Hematopoietic multipotent progenitor cell treated with erythropoietin and hydrocortisone succinate and interleukin-3 and kit ligand, for 17 days (in vitro differentiated cells): ENCODE measurements around the gene KCNJ12.
"Not testable (repeated sequence)": the region's sequence is repeated elsewhere in the genome, so short reads cannot be mapped to it uniquely, and the experiment has no call there.

Source experiments
- DNase-seq: peaks from one replicate; pipeline ENCODE4 v3.0.0-alpha.2; 2015; ENCODE audit warnings: low spot score

The KCNJ12 gene

GRCh38 chr17:21408224-21408623, 32.1 kb downstream of the KCNJ12 start:
- DNase-seq = not testable (repeated sequence)

DNA sequence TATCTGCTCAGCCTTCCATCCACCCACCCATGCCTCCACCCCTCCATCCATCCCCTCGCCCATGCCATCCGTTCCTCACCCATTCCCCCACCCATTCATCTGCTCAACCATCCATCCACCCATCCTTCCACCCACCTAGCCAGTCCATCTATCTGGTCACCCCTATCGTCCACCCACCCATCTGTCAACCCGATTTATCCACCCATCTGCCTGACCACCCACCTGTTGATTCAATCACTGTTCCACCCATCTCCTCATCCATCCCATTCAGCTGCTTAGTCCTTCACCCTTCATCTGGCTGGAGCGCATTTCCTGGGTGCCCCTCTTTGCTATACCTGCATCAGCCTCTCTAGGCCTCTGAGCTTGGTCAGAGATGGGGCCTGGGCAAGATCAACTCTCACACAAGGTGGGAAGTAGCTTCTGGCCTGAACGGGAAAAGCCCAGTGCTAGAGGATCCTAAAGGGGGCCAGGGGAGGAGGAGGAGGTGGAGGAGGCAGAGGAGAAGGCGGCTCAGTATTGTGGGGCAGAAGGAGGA, 32.7 kb downstream of the KCNJ12 start:
- not testable (repeated sequence) for DNase-seq

GRCh38 chr17:21409388-21409787, 33.2 kb downstream of the KCNJ12 start:
- not testable (repeated sequence) for DNase-seq

- not testable (repeated sequence) for DNase-seq
Measured at GRCh38 chr17:21409971-21410370, 33.8 kb downstream of the KCNJ12 start.

GRCh38 chr17:21410371-21410770, 34.2 kb downstream of the KCNJ12 start:
- not testable (repeated sequence) for DNase-seq

GRCh38 chr17:21410906-21411678, 34.9 kb downstream of the KCNJ12 start:
- DNase-seq = not testable (repeated sequence)

GRCh38 chr17:21411679-21412205, 35.6 kb downstream of the KCNJ12 start:
- not testable (repeated sequence) for DNase-seq

- DNase-seq = not testable (repeated sequence)
Measured at GRCh38 chr17:21412207-21412681, 36.1 kb downstream of the KCNJ12 start.

DNA sequence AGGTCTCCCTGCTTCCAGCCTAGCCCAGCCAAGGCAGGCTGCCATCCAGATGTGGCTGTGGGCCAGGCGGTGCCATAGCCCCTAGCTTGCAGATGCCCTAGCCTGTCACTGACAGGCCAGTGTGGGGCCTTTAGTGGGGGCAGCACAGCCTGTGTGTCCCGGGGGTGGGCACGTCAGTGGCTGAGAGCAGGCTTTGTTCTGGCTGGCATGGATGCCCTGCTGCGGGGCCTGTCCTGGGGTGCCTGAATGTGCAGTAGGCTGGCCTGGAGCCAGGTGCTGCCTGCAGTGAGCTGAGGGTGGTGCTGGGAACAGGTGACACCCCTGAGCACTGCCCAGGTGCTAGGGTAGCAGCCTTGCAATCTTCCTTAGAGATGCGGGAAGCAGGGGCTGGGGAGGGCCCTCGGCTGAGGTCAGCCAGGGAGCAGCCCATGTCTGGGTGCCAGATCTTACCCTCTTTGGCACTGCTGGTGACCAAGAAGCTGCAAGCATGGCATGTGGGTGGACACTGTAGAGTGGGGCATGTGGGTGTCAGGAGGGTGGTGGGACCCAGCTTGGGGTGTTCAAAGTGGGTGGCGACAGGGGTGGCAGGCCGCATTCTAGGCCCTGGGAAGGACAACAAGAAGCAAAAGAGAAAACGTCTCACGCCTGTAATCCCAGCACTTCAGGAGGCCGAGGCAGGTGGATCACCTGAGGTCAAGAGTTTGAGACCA, 37.6 kb downstream of the KCNJ12 start:
- DNase-seq = not testable (repeated sequence)

DNA sequence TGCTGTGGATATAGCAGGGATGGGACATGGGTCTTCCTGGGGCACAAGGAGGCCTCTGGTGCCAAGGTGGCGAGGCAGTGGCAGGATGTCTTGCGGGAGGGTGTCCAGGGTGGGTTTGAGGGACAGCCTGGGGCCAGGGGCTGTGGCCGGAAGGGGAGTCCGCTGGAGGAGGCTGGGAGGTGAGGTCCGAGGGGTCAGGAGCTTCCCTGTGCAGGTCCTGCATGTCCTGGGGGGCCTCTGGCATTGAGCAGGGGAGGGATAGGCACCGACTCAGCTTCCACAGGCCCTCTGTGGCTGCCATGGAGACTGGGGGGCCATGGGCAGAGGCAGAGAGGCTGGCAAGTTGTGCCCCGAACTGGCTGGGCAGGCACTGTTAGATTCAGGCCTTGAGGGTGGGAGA, 38.5 kb downstream of the KCNJ12 start:
- not testable (repeated sequence) for DNase-seq

- DNase-seq = not testable (repeated sequence)
Measured at GRCh38 chr17:21415166-21415990, 39.2 kb downstream of the KCNJ12 start.

GRCh38 chr17:21416471-21416981, 40.4 kb downstream of the KCNJ12 start:
- not testable (repeated sequence) for DNase-seq

DNA sequence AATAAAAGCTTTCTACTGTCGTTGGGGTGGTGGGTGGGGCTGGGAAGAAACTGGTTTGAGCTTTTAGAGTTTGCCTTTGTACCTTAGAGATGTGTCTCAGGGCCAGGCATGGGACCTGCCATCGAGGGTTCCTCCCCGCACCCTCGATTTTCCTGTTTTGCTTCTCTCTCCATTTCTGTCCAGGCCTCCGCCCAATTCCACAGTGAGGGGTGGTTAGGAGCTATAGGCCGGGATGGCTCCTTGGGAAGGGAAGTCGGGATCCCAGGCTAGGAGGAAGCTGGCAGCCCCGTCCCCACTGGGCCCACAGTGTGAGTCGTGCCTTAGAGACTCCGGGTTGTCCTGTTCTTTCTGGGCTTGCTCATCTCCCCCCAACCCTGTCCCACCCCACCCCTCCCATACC, 41.2 kb downstream of the KCNJ12 start:
- not testable (repeated sequence) for DNase-seq

DNA sequence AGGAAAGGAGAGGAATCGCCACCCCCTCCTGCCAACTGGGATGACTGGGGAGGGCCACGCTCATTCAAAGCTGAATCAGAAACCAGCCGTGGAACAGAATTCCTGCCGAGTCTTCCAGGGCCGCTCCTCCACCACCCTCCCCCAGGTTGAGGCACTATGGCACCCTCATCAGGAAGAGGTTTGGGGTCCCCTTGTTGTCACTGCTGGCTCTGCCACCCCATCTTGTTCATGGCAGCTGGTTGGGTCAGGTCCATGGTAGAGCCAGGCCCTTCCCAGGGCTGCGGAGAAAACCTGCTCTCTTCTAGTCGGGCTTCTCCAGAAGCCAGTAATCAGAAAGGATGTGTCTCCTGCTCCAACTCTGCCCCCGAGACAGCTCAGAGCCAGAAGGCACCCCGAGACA, 41.8 kb downstream of the KCNJ12 start:
- DNase-seq = no peak

- no peak for DNase-seq
Measured at GRCh38 chr17:21418446-21419298, 42.5 kb downstream of the KCNJ12 start.

DNA sequence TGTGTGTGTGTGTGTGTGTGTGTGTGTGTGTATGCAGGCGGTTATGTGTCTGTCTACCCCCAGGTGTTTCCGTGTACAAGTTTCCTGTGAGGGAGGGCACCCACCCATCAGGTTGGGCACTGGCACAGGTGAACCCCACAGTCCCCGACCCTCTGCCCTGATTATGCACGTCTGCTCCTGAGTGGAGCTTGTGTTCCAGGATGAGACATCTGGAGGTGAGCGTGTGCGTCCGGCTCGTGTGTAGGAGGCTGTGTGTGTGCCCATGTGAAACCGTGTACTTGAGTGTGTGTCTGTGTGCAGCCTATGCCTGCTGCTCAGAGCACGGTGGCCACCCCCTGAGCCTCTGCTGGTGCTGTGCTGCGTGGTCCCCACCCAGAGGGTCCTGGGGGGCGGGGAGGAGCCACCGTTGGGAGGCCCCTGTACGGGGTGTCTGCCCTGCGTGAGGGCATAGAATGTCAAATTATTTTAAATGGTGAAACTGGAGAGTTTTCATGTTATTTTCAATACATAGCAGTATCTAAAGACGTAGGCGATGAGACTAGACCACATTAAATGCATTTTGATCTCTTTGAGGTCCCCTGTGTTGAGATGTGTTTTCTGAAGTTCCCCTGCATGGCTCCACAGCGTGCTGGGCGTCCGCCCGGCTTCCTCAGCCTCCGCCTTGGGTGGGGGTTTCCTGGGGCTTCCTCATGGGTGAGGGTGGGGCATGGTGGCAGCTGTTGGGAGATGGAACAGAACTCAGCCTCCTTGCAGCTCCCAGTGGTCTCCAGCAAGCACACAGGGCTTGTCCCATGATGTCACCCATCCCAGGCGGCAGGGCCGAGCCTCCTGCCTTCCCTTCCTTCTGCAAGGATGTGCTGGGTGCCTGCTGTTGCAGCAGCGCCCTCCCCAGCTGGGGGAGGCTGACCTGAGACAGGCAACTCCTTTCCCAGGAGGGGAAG, 43.4 kb downstream of the KCNJ12 start:
- no peak for DNase-seq

DNA sequence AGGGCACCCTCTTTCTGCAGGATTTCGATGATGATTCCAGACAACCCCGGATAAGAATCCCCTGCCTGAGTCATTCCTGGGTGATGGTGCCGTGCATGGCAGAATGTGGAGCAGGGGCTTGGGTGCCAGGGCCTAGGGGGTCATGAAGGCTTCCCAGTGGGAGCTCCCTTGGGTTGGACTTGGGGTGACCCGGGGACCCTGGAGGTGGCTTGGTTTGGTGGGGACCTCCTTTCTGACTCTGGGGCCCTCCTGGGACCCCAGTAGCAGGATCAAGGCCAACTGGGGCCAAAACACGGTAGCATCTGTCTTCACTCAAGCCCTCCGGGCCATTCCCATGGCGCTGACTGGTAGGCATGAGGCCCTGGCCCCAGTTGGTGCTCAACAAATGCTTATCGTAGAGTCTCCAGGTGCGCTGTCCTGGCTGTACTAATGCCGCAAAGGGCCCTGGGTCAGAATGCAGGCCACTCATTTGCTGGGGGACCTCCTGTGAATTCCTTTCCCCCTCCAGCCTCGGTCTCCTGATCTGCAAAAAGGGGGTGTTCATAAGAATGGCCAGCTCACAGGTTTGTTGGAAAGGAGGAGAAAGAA, 44.4 kb downstream of the KCNJ12 start:
- DNase-seq = not testable (repeated sequence)

DNA sequence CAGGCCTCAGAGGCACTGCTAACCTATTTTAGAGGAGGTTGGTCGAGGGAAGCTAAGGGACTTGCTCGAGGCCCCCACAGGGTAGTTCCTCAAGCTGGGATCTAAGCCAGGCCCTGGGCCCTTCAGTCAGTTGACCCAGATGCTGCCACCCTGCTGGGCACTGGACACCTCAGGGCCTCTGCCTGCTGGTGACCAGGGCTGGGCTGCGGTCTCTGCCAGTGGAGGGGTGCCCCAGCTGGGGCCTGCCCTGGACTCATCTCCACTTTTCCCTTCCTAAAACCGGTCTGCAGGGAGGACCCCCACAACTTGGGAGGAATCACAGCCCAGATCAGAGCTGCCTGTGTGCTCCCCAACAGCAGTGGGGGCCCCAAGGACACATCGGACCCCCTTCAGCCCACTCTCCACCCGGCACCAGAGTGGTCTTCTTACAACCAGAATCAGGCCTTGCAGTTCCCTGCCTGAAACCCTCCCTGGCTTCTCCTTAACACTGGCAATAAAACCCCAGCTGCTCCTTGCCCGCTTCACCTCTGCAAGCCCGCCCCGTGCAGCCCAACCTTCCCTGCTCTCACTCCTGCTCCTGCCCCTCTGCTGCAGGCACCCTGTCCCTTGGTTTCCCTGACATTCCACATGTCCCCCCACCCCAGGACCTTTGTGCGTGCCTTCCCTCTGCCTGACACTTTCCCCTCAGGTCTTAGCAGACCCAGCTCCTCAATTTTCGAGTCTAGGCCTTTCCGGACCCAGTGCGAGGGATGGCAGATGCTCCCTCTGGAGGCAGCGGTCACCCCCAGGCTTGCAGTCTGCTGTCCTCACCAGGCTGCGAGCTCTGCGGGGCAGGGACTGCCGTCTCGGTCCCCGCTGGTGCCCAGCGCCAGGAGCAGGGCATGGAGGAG, 45.5 kb downstream of the KCNJ12 start:
- not testable (repeated sequence) for DNase-seq
